Brain microvascular endothelial cell (primary cell): ENCODE data around the gene FAM229B.

Experiments used
- DNase-seq: peaks from one replicate; pipeline ENCODE4 v3.0.0-alpha.2; 2020
- H3K27ac ChIP-seq: fragments of 250-450 bp; sonication (Bioruptor Pico); 2 replicates; pipeline ENCODE4 v1.5.1; 2020; ENCODE audit warnings: mild to moderate bottlenecking, moderate library complexity
- H3K27me3 ChIP-seq: fragments of 250-450 bp; sonication (Bioruptor Pico); replicated peaks from 2 replicates; pipeline ENCODE4 v1.5.1; 2020; ENCODE audit warnings: mild to moderate bottlenecking
- H3K36me3 ChIP-seq: fragments of 250-450 bp; sonication (Bioruptor Pico); replicated peaks from 2 replicates; pipeline ENCODE4 v1.5.1; 2020; ENCODE audit warnings: mild to moderate bottlenecking
- H3K4me3 ChIP-seq: 2 replicates; pipeline ENCODE4 v1.5.1; 2011; ENCODE audit warnings: low read depth, mild to moderate bottlenecking, control low read depth, low read length, moderate library complexity
- CTCF ChIP-seq: IDR thresholded peaks from 2 replicates; pipeline ENCODE4 v1.5.1; 2011; ENCODE audit warnings: low read depth, mild to moderate bottlenecking, moderate library complexity, low read length, control low read depth, inconsistent platforms; ENCODE audit errors: missing control alignments
- in situ Hi-C: cut with HindIII; loops from 2 replicates; pipeline ENCODE4 v1.10.0; 2017; ENCODE audit warnings: low sequenced_read_pairs, low pct_ligation_motif_present

Gene FAM229B

DNA sequence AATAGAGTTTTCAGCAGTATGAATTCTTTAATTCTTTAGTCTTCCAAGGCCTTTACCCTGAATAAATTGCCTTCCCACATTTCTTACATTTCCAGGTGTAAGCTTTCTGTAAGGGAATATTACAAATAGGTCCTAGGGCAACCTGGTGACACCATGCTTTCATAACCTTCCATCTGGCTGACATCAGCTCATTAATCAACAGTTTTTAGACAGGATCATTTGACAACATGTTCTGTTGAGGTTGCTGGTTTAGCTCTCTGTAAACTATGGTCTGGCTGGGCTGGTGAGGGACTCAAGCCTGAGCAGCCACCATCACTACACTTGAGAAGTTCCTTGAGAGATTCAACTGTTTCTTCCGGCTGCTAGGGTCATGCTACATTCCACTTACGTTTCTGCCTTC lies 19.2 kb downstream of the FAM229B start:
- no peaks in the 10 kb centered on the region for H3K27me3 ChIP-seq
- peaks cover 38% of the 10 kb centered on the region for H3K36me3 ChIP-seq
- in situ Hi-C loops = no loop called here
- no peak overlapping the region for H3K27ac ChIP-seq
- no peak overlapping the region for H3K4me3 ChIP-seq
- DNase-seq = no peak
- TF ChIP-seq CTCF = no peak

- in situ Hi-C loops = no loop called here
- DNase-seq = no peak
Measured at GRCh38 chr6:112109262-112109661, 21.9 kb downstream of the FAM229B start.

GRCh38 chr6:112113431-112113830 lies 26.0 kb downstream of the FAM229B start:
- no peaks in the 10 kb centered on the region for H3K27me3 ChIP-seq
- no peak overlapping the region for H3K27ac ChIP-seq
- no peak overlapping the region for H3K4me3 ChIP-seq
- no peak for DNase-seq
- no peak for TF ChIP-seq CTCF
- in situ Hi-C loops = no loop called here
- peaks cover 72% of the 10 kb centered on the region for H3K36me3 ChIP-seq

More at GRCh38 chr6:112109262-112109661, 21.9 kb downstream of the FAM229B start:
- Histone ChIP-seq H3K27ac (no peak overlapping the region), H3K27me3 (no peaks in the 10 kb centered on the region), H3K36me3 (peaks cover 63% of the 10 kb centered on the region), H3K4me3 (no peak overlapping the region)
- TF ChIP-seq CTCF = no peak

DNA sequence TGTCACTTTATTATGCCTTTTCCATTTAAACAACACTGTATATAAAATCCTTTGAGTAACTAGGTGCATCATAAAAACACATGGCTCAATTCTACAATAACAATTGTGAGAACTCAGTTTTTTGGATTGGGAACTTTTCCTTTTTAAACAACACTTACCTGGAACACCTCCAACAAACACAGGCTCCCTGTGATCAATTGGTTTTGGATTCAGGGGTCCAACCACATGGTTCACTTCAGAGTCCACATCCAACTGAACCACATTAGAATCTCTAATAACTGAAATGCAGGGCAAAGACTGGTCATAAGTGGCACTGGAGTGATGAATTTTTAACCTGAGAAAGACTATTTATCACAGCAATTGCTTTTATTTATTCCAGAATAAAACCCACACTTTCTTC lies 26.5 kb downstream of the FAM229B start:
- Histone ChIP-seq H3K4me3 (no peak overlapping the region), H3K36me3 (peaks cover 73% of the 10 kb centered on the region), H3K27ac (no peak overlapping the region), H3K27me3 (no peaks in the 10 kb centered on the region)
- in situ Hi-C loops = no loop called here
- DNase-seq = no peak
- no peak for TF ChIP-seq CTCF

- peaks cover 78% of the 10 kb centered on the region for H3K36me3 ChIP-seq
- no peak overlapping the region for H3K27ac ChIP-seq
- no peak for DNase-seq
- H3K27me3 ChIP-seq = no peaks in the 10 kb centered on the region
- no peak for TF ChIP-seq CTCF
- in situ Hi-C loops = no loop called here
- H3K4me3 ChIP-seq = no peak overlapping the region
Measured at GRCh38 chr6:112114577-112115223, 27.3 kb downstream of the FAM229B start.

GRCh38 chr6:112116221-112116620 lies 28.8 kb downstream of the FAM229B start:
- peak; percentile 18 for TF ChIP-seq CTCF
- Histone ChIP-seq H3K27ac (no peak overlapping the region), H3K36me3 (peaks cover 66% of the 10 kb centered on the region), H3K4me3 (no peak overlapping the region), H3K27me3 (no peaks in the 10 kb centered on the region)
- in situ Hi-C loops = no loop called here
- no peak for DNase-seq
